HG03460 (cell line): ENCODE data around the gene PDCD11.
A peak's percentile ranks its signal among the peaks of the same experiment; 100 is the strongest.
"Not testable (repeated sequence)": the region's sequence is repeated elsewhere in the genome, so short reads cannot be mapped to it uniquely, and the experiment has no call there.

Experiments
- ATAC-seq: cut with Tn5 transposase; IDR thresholded peaks from one replicate; pipeline ENCODE4 v1.9.1; 2021; ENCODE audit not compliant: unreplicated experiment

The PDCD11 gene

GRCh38 chr10:103470761-103471653 is 74.6 kb downstream of the PDCD11 start:
- ATAC-seq: peak; percentile 75

- peak; percentile 28 for ATAC-seq
These were observed 75.6 kb downstream of the PDCD11 start for GRCh38 chr10:103472005-103472404.

- no peak for ATAC-seq
These were observed 76.8 kb downstream of the PDCD11 start for GRCh38 chr10:103473261-103473671.

DNA sequence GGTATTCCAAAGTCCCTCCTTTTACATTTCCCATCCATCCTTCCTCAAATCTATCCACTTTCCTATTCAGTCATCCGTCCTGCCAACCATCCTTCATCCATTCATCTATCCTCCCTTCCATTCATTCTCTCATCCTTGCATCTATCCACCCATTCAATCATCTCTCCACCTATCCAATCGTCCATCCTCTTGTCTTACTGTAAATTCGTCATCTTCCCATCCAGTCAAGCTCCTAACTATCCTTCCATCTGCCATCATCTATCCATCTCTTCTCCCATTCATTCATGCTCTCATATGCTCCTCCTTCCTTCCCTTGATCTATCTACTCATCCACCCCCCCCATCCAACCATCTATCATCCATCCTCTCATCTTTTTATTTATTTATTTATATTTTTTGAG is 77.7 kb downstream of the PDCD11 start:
- ATAC-seq: no peak

DNA sequence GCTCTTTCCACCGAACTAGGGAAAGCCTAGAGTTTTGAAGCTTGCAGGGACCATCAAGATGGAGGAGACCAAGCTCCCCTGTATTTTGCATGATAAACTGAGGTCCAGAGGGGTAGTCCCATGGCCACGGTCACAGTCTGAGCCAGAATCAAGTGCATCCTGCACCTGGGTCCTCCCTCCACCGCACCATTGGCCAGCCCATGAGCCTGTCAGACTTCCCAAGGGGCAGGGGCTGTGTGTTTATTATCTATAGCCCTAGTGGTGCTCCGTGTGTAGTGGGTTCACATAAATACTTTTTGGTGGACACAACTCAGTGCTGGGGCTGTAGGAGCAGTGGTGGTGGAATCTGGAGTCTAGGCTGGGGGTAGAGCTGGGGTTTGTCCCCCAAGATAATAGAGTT is 79.0 kb downstream of the PDCD11 start:
- no peak for ATAC-seq

- ATAC-seq: peak; percentile 44
These were observed 79.8 kb downstream of the PDCD11 start for GRCh38 chr10:103476046-103476768.

DNA sequence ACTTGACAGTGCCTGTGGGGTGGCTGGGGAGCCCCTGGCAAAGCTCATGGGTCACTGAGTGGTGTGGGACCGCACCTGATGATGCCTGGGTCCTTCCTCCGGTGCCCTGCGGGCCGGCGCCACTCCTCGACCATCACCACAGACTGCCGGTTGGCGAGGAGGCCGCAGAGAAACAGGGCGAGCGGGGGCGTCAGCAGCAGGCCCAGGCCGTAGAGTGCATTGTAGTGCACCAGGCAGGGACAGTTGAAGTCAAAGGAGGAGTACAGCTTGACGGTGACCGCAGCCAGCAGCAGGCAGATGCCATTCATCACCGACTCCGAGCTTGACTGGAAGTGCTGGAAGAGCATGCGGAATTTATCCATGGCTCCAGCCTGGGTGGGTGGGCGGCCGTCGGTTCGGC is 82.2 kb downstream of the PDCD11 start:
- no peak for ATAC-seq

DNA sequence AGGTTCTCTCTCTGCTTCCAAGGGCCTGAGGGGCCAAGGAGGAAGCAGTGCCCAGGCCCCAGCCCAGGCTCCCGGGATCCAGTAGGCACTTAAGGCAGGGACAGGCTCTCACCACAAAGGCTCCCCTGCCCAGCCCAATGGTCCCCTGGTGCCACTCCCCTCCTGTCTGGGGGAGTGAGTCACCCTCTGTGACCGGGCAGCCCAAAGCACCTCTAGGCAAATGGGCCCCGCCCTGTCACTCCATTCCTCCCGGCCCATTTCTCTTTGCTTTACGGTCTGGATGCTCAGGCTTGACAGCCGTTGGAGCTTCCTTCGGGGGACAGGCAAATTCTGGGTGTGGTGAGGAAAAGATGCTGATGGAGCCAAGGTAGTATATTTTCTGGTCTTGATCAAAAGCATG is 82.7 kb downstream of the PDCD11 start, which contains the start of gene CALHM3:
Gene CALHM3, minus strand, starts transcription at position 106 of the 400 bp plus-strand sequence. CDS start 208 bp downstream, outside the sequence.
- ATAC-seq: no peak

- no peak for ATAC-seq
These were observed 84.1 kb downstream of the PDCD11 start for GRCh38 chr10:103480521-103480920.

DNA sequence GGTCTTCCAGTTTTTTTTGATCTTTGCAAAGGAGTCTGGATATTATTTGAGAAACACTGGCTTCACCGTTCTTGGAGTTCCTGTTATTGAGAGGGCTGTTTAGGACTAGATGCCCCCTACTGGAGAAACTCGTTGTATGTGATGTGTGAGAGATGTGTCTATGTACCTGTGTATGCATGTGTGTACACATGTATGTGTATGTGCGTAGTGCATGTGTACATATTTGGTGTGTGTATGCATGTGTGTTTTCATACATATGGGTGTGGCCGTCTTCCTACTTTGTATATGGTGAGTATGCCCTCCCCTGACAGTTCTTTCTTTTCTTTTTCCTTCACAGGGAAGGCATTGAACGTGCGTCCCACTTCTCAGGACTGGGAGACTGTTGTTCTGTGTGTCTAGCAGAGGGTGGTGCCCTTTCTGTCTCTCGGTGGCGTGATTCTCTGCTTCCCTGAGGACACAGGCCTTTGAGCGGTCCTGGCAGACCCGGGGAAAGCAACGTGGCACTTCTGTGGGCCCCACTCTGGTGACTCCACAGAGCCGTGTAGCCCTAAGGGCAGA is 85.6 kb downstream of the PDCD11 start:
- ATAC-seq: peak; percentile 60

DNA sequence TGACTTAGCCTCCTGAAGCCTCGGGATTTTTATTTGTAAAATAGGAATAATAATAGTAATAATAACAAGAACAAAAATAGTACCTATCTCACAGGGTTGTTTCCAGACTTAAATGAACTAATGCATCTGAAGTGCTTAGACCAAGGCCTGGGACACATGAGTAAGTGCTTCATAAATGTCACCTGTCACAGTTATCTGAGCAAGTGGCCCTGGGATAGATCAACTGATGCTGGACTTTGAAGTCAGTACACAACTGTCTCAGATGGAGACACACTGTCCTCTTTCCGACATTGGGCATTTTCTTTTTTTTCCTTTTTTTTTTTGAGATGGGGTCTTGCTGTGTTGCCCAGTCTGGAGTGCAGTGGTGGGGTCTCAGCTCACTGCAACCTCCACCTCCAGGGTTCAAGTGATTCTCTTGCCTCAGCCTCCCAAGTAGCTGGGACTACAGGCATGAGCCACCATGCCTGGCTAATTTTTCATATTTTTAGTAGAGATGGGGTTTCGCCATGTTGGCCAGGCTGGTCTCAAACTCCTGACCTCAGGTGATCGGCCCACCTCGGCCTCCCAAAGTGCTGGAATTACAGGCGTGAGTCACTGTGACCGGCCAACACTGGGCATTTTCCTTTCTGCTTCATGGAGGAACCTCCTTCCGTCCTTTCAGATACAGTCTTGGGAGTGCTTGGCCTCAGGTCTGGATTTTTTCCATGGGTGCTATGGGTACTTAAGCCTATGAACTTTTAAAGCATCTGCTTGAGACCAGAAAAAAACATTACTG is 90.4 kb downstream of the PDCD11 start:
- ATAC-seq: not testable (repeated sequence)

GRCh38 chr10:103487410-103487708 is 90.9 kb downstream of the PDCD11 start:
- no peak for ATAC-seq

DNA sequence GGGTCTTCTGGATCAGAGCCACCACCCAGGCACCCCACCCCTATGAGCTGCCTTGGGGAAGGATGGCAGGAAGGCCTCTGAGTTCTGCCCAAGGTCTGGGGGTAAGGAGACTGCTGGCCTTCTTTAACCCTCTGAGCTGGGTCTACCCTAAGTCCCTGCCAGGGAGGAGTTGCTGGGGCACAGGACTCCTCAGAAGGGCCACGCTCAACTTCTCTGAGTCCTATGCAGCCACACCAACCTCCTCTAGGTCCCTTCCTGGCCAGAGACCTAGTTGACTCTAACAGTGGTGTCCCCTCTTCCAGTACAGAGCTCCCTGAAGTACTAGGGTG is 94.5 kb downstream of the PDCD11 start:
- ATAC-seq: no peak

DNA sequence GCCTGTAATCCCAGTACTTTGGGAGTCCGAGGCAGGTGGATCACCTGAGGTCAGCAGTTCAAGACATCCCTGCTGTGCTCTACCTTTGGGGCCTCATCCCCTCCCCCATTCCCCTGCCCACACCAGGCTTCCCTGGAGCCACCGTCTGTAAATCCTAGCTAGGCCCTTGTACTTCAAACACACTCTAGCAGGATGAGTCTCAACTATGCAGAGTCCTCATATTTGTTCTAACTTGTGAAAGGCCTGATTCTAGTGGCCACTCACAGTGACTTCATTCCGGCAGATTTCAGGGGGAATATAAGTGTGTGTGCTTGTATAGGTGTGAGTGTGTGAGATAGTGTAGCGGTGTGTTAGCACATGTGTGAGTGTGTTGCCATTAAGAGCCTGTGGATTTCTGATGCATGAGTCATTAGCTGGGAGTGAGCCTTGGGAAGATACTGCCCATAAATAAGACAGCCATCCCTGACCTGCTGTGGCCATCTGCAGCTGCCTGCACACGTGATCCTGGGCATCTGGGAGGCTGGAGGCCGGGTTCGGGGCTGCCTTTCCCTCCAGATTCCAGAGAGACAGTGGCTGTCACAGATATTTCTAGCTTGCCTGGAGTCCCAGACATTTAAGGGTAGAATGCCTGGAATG is 95.4 kb downstream of the PDCD11 start:
- ATAC-seq: no peak

- no peak for ATAC-seq
These were observed 96.3 kb downstream of the PDCD11 start for GRCh38 chr10:103492655-103493261.

- ATAC-seq: no peak
These were observed 97.0 kb downstream of the PDCD11 start, which contains the start of gene NEURL1 for GRCh38 chr10:103493362-103493915. Gene NEURL1 (plus strand): TSS chr10:103493705. CDS start chr10:103494388, 683 bp downstream.

DNA sequence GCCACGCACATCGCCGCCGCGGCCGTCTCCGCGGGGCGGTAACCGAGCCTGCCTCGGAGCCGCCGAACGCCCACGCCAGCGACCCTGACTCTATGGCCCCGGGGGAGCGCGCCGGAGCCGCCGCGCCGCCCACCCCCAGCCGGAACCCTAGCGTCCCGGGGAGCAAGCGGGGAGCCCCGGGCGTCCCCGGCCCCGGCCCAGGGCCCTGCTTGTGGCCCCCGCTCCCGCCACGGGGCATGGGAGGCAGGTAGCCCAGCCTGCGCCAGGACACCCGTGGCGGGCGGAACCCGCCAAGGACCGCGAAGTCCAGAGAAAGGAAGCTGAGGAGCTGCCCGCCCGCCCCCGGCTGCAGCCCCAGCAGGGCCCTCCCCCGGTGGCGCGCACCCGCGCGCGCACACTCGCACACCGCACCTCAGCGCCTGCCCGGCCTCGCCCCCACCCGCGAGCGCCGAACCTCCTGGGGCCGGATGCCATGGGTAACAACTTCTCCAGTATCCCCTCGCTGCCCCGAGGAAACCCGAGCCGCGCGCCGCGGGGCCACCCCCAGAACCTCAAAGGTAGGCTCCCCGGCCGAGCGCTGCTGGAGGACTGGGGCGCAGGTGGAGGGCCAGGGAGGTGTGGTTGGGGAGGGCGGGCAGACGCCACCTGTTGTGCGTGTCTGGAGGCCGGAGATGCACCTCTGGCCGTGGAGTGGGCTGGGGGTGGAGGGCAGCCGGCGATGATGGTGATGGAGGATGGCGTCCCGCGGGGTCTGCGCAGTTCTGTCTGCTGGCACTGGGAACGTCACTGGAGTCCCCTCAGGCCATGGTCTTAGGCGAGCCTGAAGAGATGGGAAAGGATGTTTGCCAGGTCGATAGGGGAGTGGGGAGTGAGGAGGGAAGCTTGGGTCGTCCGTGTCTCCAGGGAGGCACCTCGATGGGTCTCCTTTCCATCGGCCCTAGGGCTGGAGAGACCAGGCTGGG is 97.8 kb downstream of the PDCD11 start:
- no peak for ATAC-seq

DNA sequence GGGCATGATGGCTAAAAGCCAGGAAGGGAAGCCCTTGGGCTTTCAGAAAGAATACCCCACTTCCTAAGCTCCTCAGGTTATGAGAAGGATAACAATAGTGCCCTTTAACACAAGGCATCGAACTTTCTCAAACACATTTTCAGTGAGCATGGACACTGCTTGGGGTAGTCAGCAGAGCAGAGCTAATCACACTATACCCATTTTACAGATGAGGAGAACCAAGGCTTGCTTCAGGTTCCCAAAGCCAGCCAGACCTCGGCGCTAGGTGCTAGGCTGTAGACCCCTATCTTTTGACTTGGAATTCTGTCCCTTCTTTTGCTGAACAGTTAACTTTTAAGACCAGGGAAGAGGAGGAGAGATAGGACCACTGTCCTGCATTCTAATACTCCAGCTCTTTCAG is 98.9 kb downstream of the PDCD11 start:
- no peak for ATAC-seq
